BJ (cell line): ENCODE measurements around the gene TRAF3IP1. TPM values are rescaled to one million over a fixed set of nuclear protein-coding genes. Genes with fewer than 3 reads are reported as not detected.

Source experiments
- CTCF ChIA-PET: fragments of 350-600 bp; formaldehyde crosslinking; extraction: SDS; loops from one replicate; lab custom pipeline; 2021; ENCODE audit warnings: antibody characterized with exemption, inconsistent platforms; lab: Yijun Ruan, JAX
- POLR2A ChIA-PET: fragments of 300-600 bp; sonication (Branson Sonifier 250); formaldehyde crosslinking; extraction: SDS; loops from one replicate; lab custom pipeline; 2021; ENCODE audit warnings: antibody characterized with exemption; lab: Charles Lee
- DNase-seq: peaks from one replicate; pipeline ENCODE4 v3.0.0-alpha.2; 2011; ENCODE audit warnings: low read depth
- H3K27me3 ChIP-seq: 2 replicates; pipeline ENCODE4 v1.6.0; 2011; ENCODE audit warnings: low read length; ENCODE audit not compliant: control insufficient read depth, insufficient read depth
- H3K36me3 ChIP-seq: 2 replicates; pipeline ENCODE4 v1.5.1; 2011; ENCODE audit warnings: low read length; ENCODE audit not compliant: control insufficient read depth, insufficient read depth
- H3K4me3 ChIP-seq: 2 replicates; pipeline ENCODE4 v1.5.1; 2011; ENCODE audit warnings: low read depth, mild to moderate bottlenecking, control low read depth, low read length
- polyA plus RNA-seq: library from polyadenylated mRNA; depleted of rRNA; stranded (reverse); fragments of >200 nt; gene quantifications from 2 replicates; pipeline ENCODE4 v1.2.3, GENCODE V29; 2011
- TF ChIP-seq, protein P1 (sequence below): IDR thresholded peaks from 2 replicates; pipeline ENCODE4 v1.5.1; 2011; ENCODE audit warnings: low read depth, mild to moderate bottlenecking, control low read depth, inconsistent platforms, low read length, moderate library complexity; ENCODE audit not compliant: insufficient read depth

TRAF3IP1 gene
- polyA plus RNA-seq, 1 experiment, result 5.8 TPM

DNA sequence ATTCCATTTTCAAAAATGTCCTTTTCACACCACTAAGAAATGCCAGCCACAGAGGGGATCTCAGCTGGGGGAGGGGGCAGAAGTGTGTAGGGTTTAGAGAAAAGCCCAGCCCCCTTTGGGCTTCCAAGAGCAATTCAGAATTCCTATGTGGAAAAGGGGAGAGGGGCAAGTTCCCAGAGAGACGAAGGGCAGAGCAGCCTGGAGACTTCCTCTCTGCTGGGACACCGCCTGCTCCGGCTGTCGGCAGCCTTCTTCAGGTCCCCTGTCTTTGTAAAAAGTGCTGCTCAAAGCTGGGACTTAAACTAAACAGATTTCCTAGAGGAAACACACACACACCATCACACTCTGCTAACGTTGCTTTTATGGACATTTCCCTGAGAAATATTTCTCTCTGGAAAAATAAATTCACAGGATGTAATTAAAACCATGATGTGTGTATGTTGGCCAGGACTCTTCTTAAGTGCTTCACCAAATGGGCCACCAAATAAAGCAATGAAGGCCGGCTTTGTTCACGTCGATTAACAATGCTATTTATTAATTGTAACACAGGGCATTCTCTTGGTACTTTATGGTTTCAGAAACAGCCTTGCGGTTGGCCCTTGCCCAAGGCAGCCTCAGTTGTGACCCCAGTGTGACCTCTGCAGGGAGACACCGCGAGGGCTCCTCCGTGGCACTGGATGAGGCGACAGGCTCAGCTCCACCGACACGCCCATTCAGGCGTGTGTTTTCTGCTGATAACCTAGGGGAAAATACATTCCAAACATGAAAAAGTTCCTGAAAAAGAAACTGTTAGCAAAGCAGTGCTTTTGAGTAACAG, 100.8 kb downstream of the TRAF3IP1 start:
- TF ChIP-seq, protein P1, sequence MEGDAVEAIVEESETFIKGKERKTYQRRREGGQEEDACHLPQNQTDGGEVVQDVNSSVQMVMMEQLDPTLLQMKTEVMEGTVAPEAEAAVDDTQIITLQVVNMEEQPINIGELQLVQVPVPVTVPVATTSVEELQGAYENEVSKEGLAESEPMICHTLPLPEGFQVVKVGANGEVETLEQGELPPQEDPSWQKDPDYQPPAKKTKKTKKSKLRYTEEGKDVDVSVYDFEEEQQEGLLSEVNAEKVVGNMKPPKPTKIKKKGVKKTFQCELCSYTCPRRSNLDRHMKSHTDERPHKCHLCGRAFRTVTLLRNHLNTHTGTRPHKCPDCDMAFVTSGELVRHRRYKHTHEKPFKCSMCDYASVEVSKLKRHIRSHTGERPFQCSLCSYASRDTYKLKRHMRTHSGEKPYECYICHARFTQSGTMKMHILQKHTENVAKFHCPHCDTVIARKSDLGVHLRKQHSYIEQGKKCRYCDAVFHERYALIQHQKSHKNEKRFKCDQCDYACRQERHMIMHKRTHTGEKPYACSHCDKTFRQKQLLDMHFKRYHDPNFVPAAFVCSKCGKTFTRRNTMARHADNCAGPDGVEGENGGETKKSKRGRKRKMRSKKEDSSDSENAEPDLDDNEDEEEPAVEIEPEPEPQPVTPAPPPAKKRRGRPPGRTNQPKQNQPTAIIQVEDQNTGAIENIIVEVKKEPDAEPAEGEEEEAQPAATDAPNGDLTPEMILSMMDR, result no peak
- ChIA-PET CTCF (interaction anchor here (1.1 kb wide), 1 partner anchor 426 kb away, joined by 3 read pairs; no protein-coding TSS in a partner anchor), POLR2A (no interaction called here)
- H3K27me3 ChIP-seq, result no peaks in the 10 kb centered on the region
- H3K36me3 ChIP-seq, result no peaks in the 10 kb centered on the region
- H3K4me3 ChIP-seq, result no peak overlapping the region
- peak; percentile 47 for DNase-seq

DNA sequence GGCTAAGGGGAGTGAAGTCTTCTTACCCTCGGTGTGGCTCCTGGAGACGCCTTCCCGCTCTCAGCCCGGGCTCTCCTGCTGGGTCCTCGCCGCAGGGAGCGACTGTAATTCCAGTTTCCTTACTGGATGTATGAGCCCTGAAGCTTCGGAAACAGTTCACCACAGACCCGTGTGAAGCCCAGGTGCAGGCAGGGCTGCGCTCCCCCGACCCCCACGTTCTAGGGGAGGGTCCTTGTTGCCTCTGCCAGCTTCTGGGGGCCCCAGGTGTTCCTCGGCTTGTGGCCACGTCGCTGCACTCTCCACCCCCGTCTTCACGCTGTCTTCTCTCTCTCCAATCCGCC, 101.3 kb downstream of the TRAF3IP1 start:
- POLR2A ChIA-PET, result no interaction called here

DNA sequence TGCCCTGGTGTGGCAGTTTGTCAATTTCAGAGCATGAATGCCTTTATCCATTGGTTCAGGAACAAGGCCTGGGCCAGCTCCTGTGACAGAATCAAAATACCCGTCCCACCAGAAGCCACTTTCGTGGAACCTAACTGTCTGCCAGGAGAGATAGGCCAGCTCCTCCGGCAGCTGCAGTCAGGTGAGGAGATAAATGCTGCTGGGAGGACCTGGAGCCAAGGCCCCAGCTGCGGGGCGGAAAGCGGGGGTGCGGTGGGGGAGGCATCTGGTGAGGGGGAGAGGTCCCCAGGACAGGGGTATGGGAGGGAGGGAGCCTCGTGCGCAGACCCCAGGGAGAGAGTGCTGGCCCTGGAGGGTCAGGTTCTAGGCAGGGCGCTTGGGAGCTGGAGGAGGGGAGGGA, 102.0 kb downstream of the TRAF3IP1 start:
- no peaks in the 10 kb centered on the region for H3K36me3 ChIP-seq
- POLR2A ChIA-PET, result no interaction called here
- TF ChIP-seq, protein P1, result no peak
- DNase-seq, result no peak
- CTCF ChIA-PET, result interaction anchor here (3.2 kb wide), 1 partner anchor 52 kb away, joined by 13 read pairs; no protein-coding TSS in a partner anchor
- H3K27me3 ChIP-seq, result no peaks in the 10 kb centered on the region
- no peak overlapping the region for H3K4me3 ChIP-seq

More for the DNA sequence above, 101.3 kb downstream of the TRAF3IP1 start:
- CTCF ChIA-PET, result interaction anchor here (3.2 kb wide), 1 partner anchor 52 kb away, joined by 13 read pairs; no protein-coding TSS in a partner anchor
- no peak for DNase-seq
- Histone ChIP-seq H3K27me3 (no peaks in the 10 kb centered on the region), H3K36me3 (no peaks in the 10 kb centered on the region), H3K4me3 (no peak overlapping the region)
- TF ChIP-seq, protein P1, result no peak

DNA sequence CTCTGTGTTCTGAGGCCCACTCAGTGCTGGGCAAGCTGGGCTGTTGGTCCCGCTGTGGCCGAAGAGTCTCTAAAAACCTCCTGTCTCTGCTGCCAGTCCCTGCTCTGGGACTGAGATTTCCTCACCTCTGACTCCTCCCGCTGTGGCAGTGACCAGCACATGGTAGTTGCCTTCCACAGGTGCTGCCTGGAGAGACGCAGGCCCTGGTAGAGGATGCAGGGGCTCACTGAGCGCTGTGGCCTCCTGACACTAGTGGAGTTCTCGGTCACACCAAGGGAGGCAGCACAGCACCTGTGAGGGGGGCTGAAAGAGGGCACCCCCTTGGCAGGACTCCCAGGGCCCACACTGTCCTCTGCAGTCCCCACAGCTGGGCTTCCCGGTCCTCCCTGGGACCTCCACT, 102.6 kb downstream of the TRAF3IP1 start:
- H3K27me3 ChIP-seq, result no peaks in the 10 kb centered on the region
- no peak overlapping the region for H3K4me3 ChIP-seq
- POLR2A ChIA-PET, result no interaction called here
- TF ChIP-seq, protein P1, result no peak
- CTCF ChIA-PET, result interaction anchor here (1.4 to 3.2 kb wide), 2 partner anchors 20 to 53 kb away, joined by 3 to 13 read pairs; no protein-coding TSS in a partner anchor
- H3K36me3 ChIP-seq, result no peaks in the 10 kb centered on the region
- DNase-seq, result no peak

DNA sequence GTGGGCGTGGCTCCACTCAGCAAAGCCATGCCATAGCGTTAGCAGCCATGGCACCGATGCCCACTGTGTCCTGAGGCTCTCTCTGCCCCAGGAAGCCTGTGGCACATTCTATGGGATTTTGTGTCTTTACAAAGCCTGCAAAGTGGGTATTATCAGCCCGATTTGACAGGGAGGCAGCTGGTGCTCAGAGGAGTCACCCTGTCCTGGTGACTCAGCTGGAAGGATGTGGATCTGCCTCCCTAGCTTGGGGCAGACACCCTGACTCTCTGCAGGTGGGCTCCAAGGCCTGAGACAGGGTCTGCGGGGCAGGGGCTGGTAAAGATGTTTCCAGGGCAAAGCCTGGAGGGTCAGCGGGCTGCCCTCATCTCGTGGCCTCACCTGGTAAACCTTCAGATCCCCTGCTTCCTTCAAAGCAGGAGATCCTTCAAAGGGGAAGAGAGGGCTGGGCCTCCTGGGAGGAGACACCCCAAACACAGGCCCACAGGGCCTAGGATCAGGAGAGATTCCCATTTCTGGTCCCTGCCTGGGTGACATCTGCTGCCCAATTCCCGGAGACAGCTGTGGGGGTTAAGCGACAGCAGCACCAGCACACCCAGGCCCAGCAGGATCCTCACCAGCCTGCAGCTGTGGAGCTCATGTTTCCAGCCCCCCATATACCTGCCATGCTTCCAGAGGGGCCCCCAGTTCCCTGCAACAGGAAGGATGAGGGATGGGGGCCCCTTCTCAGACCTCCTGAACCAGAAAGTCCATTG, 103.4 kb downstream of the TRAF3IP1 start:
- CTCF ChIA-PET, result interaction anchor here (0.8 to 3.2 kb wide), 3 partner anchors 19 to 54 kb away, joined by 3 to 13 read pairs (median 3); no protein-coding TSS in a partner anchor
- no peak overlapping the region for H3K4me3 ChIP-seq
- DNase-seq, result no peak
- H3K27me3 ChIP-seq, result no peaks in the 10 kb centered on the region
- TF ChIP-seq, protein P1, result no peak
- POLR2A ChIA-PET, result no interaction called here
- no peaks in the 10 kb centered on the region for H3K36me3 ChIP-seq
